Ectodermal cell (in vitro differentiated cells): ENCODE data around the gene ARFGAP2.
"Not testable (repeated sequence)": the region's sequence is repeated elsewhere in the genome, so short reads cannot be mapped to it uniquely, and the experiment has no call there.

Experiments used
- H3K27ac ChIP-seq: 2 replicates; pipeline ENCODE4 v1.7.0; 2013; ENCODE audit warnings: mild to moderate bottlenecking, low read depth, low read length; ENCODE audit not compliant: insufficient read depth, poor library complexity, severe bottlenecking
- H3K27me3 ChIP-seq: 2 replicates; pipeline ENCODE4 v1.7.0; 2013; ENCODE audit warnings: mild to moderate bottlenecking, low read length; ENCODE audit not compliant: insufficient read depth, control insufficient read depth, poor library complexity, severe bottlenecking
- H3K36me3 ChIP-seq: one replicate; pipeline ENCODE4 v1.7.0; 2013; ENCODE audit warnings: low read length; ENCODE audit not compliant: control insufficient read depth, insufficient read depth
- H3K4me1 ChIP-seq: one replicate; pipeline ENCODE4 v1.7.0; 2013; ENCODE audit warnings: low read length; ENCODE audit not compliant: control insufficient read depth, insufficient read depth
- H3K4me3 ChIP-seq: 2 replicates; pipeline ENCODE4 v1.7.0; 2013; ENCODE audit warnings: low read depth, low read length, control low read depth; ENCODE audit not compliant: insufficient read depth
- H3K9me3 ChIP-seq: 2 replicates; pipeline ENCODE4 v1.7.0; 2013; ENCODE audit warnings: mild to moderate bottlenecking, low read length, moderate library complexity; ENCODE audit not compliant: control insufficient read depth
- WGBS, 2 experiments: methylation state at CpG; one replicate each; pipeline ENCODE4 v1.1.7; 2013; ENCODE audit warnings: missing lambda C conversion rate in 2 of 2; 5-methylcytosine and 5-hydroxymethylcytosine counted together

Gene ARFGAP2

DNA sequence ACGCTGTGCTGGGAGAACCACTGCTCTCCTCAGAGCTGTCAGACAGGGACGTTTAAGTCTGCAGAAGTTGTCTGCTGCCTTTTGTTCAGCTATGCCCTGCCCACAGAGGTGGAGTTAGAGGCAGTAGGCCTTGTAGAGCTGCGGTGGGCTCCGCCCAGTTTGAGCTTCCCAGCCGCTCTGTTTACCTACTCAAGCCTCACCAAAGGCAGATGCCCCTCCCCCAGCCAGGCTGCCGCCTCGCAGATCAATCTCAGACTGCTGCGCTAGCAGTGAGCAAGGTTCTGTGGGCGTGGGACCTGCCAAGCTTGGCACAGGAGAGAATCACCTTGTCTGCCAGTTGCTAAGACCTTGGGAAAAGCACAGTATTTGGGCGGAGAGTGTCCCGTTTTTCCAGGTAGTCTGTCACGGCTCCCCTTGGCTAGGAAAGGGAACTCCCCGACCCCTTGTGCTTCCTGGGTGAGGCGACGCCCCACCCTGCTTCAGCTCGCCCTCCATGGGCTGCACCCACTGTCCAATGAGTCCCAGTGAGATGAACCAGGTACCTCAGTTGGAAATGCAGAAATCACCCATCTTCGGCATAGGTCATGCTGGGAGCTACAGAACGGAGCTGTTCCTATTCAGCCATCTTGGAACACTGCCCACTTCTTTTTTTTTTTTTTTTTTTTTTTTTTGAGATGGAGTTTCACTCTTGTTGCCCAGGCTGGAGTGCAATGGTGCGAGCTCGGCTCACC is 57.6 kb downstream of the ARFGAP2 start:
- 84 to 86% methylated on average over 18 of the region's 20 CpGs for WGBS, 2 experiments
- H3K4me3 ChIP-seq, H3K27ac ChIP-seq: not testable (repeated sequence)

More for the DNA sequence above, 57.6 kb downstream of the ARFGAP2 start:
- not testable (repeated sequence) for H3K36me3 ChIP-seq, H3K4me1 ChIP-seq, H3K27me3 ChIP-seq, H3K9me3 ChIP-seq
